ENCODE measurements around the gene HS3ST3B1.

The HS3ST3B1 gene

DNA sequence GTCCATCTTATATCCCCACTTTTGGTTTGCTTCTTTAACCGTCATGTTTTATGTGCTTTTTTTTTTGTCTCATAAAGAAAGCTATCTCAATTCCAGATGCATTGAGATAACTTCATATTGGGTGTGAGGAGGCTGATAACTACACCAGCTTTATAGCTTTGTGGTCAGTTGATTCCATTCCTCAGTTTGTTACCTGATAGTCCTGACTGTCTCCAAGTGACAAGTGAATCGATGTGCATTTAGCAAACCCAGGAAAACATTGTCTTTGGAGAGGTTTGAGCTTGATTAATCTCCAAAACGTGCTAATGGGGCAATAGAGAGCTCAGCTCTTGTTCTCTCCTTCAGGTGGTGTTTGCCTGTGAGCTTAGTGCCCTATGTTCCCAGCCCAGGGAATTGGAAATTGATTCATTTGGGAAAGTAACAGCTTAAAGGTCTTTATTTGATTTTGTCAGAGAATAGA lies 22.7 kb downstream of the HS3ST3B1 start:
- H3K27me3 ChIP-seq (ENCODE audit: insufficient read depth, low read length): no peaks in the 10 kb centered on the region
- H3K79me1 ChIP-seq (ENCODE audit: low read length): no peaks in the 10 kb centered on the region
- H2AFZ ChIP-seq (ENCODE audit: insufficient read depth, low read length, poor library complexity): no peak overlapping the region
- H4K12ac ChIP-seq (ENCODE audit: low read depth, low read length): no peak overlapping the region
- H2BK5ac ChIP-seq (ENCODE audit: low read depth, low read length, poor library complexity): no peak overlapping the region
- no peaks in the 10 kb centered on the region for H3K9me3 ChIP-seq (ENCODE audit: insufficient read depth, low read depth, low read length)
- no peak overlapping the region for H2AK5ac ChIP-seq (ENCODE audit: low read length)
- H3K27ac ChIP-seq (ENCODE audit: low read depth, low read length): no peak overlapping the region
- WGBS (ENCODE audit: extremely low coverage, insufficient coverage, insufficient read length): no CpG with 5 or more reads among the region's 3 CpGs
- no peak for DNase-seq
- no peak overlapping the region for H3K14ac ChIP-seq (ENCODE audit: low read length)
- H3K18ac ChIP-seq (ENCODE audit: low read length): no peak overlapping the region
- H3K36me3 ChIP-seq (ENCODE audit: control insufficient read depth in 1 of 2, insufficient read depth in 2 of 2, low read length in 2 of 2): no peaks in the 10 kb centered on the region
- no peak overlapping the region for H3K4ac ChIP-seq (ENCODE audit: low read depth, low read length)
- no peak overlapping the region for H2BK12ac ChIP-seq (ENCODE audit: low read length)
- H4K91ac ChIP-seq (ENCODE audit: low read depth, low read length): no peak overlapping the region
- H3K23ac ChIP-seq (ENCODE audit: low read length): no peak overlapping the region
- H3K4me2 ChIP-seq (ENCODE audit: low read length): no peak overlapping the region
- H2BK120ac ChIP-seq (ENCODE audit: insufficient read depth, low read length, poor library complexity): no peak overlapping the region
- no peak overlapping the region for H3K4me3 ChIP-seq (ENCODE audit: low read depth, low read length)
- no peak overlapping the region for H4K8ac ChIP-seq (ENCODE audit: low read depth, low read length)
- H3K9ac ChIP-seq (ENCODE audit: low read length): no peak overlapping the region
- peaks cover 1% of the 10 kb centered on the region for H3K79me2 ChIP-seq (ENCODE audit: control insufficient read depth, insufficient read depth, low read length, poor library complexity)
- no peaks in the 10 kb centered on the region for H3K4me1 ChIP-seq (ENCODE audit: control insufficient read depth in 1 of 2, insufficient read depth in 2 of 2, low read length in 2 of 2)

DNA sequence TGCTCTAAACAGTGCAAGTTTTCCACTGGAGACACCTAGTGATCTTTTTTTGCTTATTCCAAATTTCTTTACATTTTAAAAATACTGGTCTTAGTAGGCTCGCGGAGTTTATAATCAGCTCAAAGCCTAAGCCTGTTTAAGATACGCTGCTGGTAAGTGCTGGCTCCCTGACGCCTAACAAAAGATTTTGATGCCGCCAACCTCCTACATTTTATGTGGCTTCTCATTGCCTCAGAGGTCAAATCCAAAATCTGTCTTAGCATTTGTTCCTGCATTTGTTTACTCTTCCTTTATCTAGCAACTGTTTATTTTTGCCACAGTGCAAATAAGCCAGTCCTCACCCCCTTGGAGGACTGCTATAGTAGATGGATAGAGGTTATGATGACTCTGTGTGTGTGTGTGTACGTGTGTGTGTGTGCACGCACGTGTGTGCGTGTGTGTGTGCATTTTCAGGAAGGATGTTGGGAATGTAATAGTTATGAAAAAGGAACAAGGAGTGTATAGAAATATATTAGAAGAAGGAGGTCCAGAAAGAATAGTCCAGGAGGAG lies 24.8 kb downstream of the HS3ST3B1 start:
- Histone ChIP-seq H2AK5ac (ENCODE audit: low read length) (no peak overlapping the region), H3K79me1 (ENCODE audit: low read length) (no peaks in the 10 kb centered on the region), H2BK12ac (ENCODE audit: low read length) (no peak overlapping the region), H3K4me1 (ENCODE audit: control insufficient read depth in 1 of 2, insufficient read depth in 2 of 2, low read length in 2 of 2) (no peaks in the 10 kb centered on the region), H4K12ac (ENCODE audit: low read depth, low read length) (no peak overlapping the region), H3K27ac (ENCODE audit: low read depth, low read length) (no peak overlapping the region), H3K4me3 (ENCODE audit: low read depth, low read length) (no peak overlapping the region), H3K79me2 (ENCODE audit: control insufficient read depth, insufficient read depth, low read length, poor library complexity) (no peaks in the 10 kb centered on the region), H3K36me3 (ENCODE audit: control insufficient read depth in 1 of 2, insufficient read depth in 2 of 2, low read length in 2 of 2) (no peaks in the 10 kb centered on the region), H2BK5ac (ENCODE audit: low read depth, low read length, poor library complexity) (no peak overlapping the region), H3K4ac (ENCODE audit: low read depth, low read length) (no peak overlapping the region), H2BK120ac (ENCODE audit: insufficient read depth, low read length, poor library complexity) (no peak overlapping the region), H3K14ac (ENCODE audit: low read length) (no peak overlapping the region), H3K9ac (ENCODE audit: low read length) (no peak overlapping the region), H3K9me3 (ENCODE audit: insufficient read depth, low read depth, low read length) (no peaks in the 10 kb centered on the region), H4K8ac (ENCODE audit: low read depth, low read length) (no peak overlapping the region), H3K18ac (ENCODE audit: low read length) (no peak overlapping the region), H3K23ac (ENCODE audit: low read length) (no peak overlapping the region), H3K27me3 (ENCODE audit: insufficient read depth, low read length) (no peaks in the 10 kb centered on the region), H4K91ac (ENCODE audit: low read depth, low read length) (no peak overlapping the region), H2AFZ (ENCODE audit: insufficient read depth, low read length, poor library complexity) (no peak overlapping the region), H3K4me2 (ENCODE audit: low read length) (no peak overlapping the region)
- no peak for DNase-seq
- 100% methylated on average over 1 of the region's 9 CpGs for WGBS (ENCODE audit: extremely low coverage, insufficient coverage, insufficient read length)

DNA sequence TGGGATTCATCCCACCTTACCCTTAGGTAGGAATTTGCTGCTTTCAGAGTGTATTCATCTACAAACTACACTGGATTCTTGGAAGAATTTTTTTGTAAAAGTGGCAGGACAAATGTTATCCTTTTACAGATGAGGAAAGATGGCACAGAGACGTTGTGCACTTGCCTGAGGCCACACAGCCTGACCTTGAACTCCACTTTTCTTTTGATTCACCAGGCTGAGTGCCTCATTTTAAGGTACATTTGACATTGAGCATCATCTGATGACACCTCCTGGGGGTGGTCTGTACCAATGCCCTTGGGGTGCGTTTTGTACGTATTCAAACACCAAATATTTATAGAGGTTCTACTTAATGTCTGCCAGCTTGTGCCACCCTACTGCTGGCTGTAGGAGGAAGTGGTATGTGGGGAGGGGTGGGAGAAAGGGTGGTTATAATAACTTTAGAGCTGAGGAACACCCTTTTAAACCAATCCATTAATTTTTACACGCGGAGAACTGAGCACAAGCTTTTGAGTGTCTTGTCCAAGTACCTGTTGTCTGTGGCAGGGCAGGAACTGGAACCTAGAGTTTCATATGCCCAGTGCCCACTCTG lies 29.1 kb downstream of the HS3ST3B1 start:
- no peak overlapping the region for H3K9ac ChIP-seq (ENCODE audit: low read length)
- H2AFZ ChIP-seq (ENCODE audit: insufficient read depth, low read length, poor library complexity): no peak overlapping the region
- H2BK12ac ChIP-seq (ENCODE audit: low read length): no peak overlapping the region
- H3K4ac ChIP-seq (ENCODE audit: low read depth, low read length): no peak overlapping the region
- no CpG with 5 or more reads among the region's 5 CpGs for WGBS (ENCODE audit: extremely low coverage, insufficient coverage, insufficient read length)
- no peak for DNase-seq
- H3K36me3 ChIP-seq (ENCODE audit: control insufficient read depth in 1 of 2, insufficient read depth in 2 of 2, low read length in 2 of 2): no peaks in the 10 kb centered on the region
- H4K91ac ChIP-seq (ENCODE audit: low read depth, low read length): no peak overlapping the region
- H3K14ac ChIP-seq (ENCODE audit: low read length): no peak overlapping the region
- no peak overlapping the region for H2BK120ac ChIP-seq (ENCODE audit: insufficient read depth, low read length, poor library complexity)
- H3K27ac ChIP-seq (ENCODE audit: low read depth, low read length): no peak overlapping the region
- no peak overlapping the region for H3K18ac ChIP-seq (ENCODE audit: low read length)
- no peaks in the 10 kb centered on the region for H3K27me3 ChIP-seq (ENCODE audit: insufficient read depth, low read length)
- H2AK5ac ChIP-seq (ENCODE audit: low read length): no peak overlapping the region
- H3K23ac ChIP-seq (ENCODE audit: low read length): no peak overlapping the region
- H2BK5ac ChIP-seq (ENCODE audit: low read depth, low read length, poor library complexity): no peak overlapping the region
- H3K4me1 ChIP-seq (ENCODE audit: control insufficient read depth in 1 of 2, insufficient read depth in 2 of 2, low read length in 2 of 2): peaks cover 0 to 3% of the 10 kb centered on the region in 2 experiments
- no peak overlapping the region for H4K12ac ChIP-seq (ENCODE audit: low read depth, low read length)
- H3K4me2 ChIP-seq (ENCODE audit: low read length): no peak overlapping the region
- no peak overlapping the region for H3K4me3 ChIP-seq (ENCODE audit: low read depth, low read length)
- H3K79me1 ChIP-seq (ENCODE audit: low read length): peaks cover 2% of the 10 kb centered on the region
- H3K9me3 ChIP-seq (ENCODE audit: insufficient read depth, low read depth, low read length): no peaks in the 10 kb centered on the region
- no peaks in the 10 kb centered on the region for H3K79me2 ChIP-seq (ENCODE audit: control insufficient read depth, insufficient read depth, low read length, poor library complexity)
- no peak overlapping the region for H4K8ac ChIP-seq (ENCODE audit: low read depth, low read length)

DNA sequence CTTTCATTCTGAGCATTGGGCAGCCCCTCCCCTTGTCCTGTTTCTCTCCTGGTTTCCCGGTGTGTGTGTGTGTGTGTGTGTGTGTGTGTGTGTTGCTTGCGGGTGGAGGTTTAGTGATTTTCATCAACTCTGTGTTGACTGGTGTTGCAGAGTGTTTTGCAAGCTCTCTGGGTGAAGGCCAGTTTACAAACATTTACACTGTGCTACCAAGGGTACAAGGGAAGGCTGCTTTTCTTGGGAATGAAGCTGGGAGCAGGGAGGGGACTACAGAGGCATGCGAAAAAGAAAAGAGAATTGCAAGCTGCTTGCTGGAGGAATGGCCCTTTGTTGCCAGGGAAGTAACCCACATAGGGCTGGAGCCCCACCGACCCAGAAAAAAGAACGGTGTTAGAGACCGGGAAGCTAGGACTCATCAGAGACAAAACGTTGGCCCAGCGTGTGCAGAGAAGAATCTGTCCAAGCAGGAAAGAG lies 29.6 kb downstream of the HS3ST3B1 start:
- WGBS (ENCODE audit: extremely low coverage, insufficient coverage, insufficient read length): no CpG with 5 or more reads among the region's 8 CpGs
- H3K4me1 ChIP-seq (ENCODE audit: control insufficient read depth in 1 of 2, insufficient read depth in 2 of 2, low read length in 2 of 2): peaks cover 0 to 3% of the 10 kb centered on the region in 2 experiments
- no peak overlapping the region for H3K14ac ChIP-seq (ENCODE audit: low read length)

More for the DNA sequence above, 29.6 kb downstream of the HS3ST3B1 start:
- Histone ChIP-seq H3K18ac (ENCODE audit: low read length) (no peak overlapping the region), H3K9me3 (ENCODE audit: insufficient read depth, low read depth, low read length) (no peaks in the 10 kb centered on the region), H3K27ac (ENCODE audit: low read depth, low read length) (no peak overlapping the region), H3K4me3 (ENCODE audit: low read depth, low read length) (no peak overlapping the region), H3K79me2 (ENCODE audit: control insufficient read depth, insufficient read depth, low read length, poor library complexity) (no peaks in the 10 kb centered on the region), H3K23ac (ENCODE audit: low read length) (no peak overlapping the region), H3K27me3 (ENCODE audit: insufficient read depth, low read length) (no peaks in the 10 kb centered on the region), H4K91ac (ENCODE audit: low read depth, low read length) (peak overlapping the region; percentile 29), H3K4ac (ENCODE audit: low read depth, low read length) (no peak overlapping the region), H2AK5ac (ENCODE audit: low read length) (no peak overlapping the region), H3K36me3 (ENCODE audit: control insufficient read depth in 1 of 2, insufficient read depth in 2 of 2, low read length in 2 of 2) (no peaks in the 10 kb centered on the region), H3K4me2 (ENCODE audit: low read length) (no peak overlapping the region), H4K8ac (ENCODE audit: low read depth, low read length) (peak overlapping the region; percentile 14), H3K9ac (ENCODE audit: low read length) (no peak overlapping the region), H2AFZ (ENCODE audit: insufficient read depth, low read length, poor library complexity) (no peak overlapping the region), H2BK120ac (ENCODE audit: insufficient read depth, low read length, poor library complexity) (no peak overlapping the region), H2BK12ac (ENCODE audit: low read length) (no peak overlapping the region), H4K12ac (ENCODE audit: low read depth, low read length) (no peak overlapping the region), H2BK5ac (ENCODE audit: low read depth, low read length, poor library complexity) (no peak overlapping the region), H3K79me1 (ENCODE audit: low read length) (peaks cover 2% of the 10 kb centered on the region)
- DNase-seq: no peak
